Fibroblast of skin of right biceps (primary cell): ENCODE results near the gene HOMER3.
"Not testable (repeated sequence)": the region's sequence is repeated elsewhere in the genome, so short reads cannot be mapped to it uniquely, and the experiment has no call there.

ENCODE experiments used
- DNase-seq: peaks from one replicate; pipeline ENCODE4 v3.0.0-alpha.2; 2013

Gene HOMER3

GRCh38 chr19:18922228-18922985, 18.6 kb downstream of the HOMER3 start:
- DNase-seq, result no peak

GRCh38 chr19:18921593-18921992, 19.4 kb downstream of the HOMER3 start:
- DNase-seq, result no peak

GRCh38 chr19:18920400-18920799, 20.6 kb downstream of the HOMER3 start:
- DNase-seq, result no peak

GRCh38 chr19:18919900-18920214, 21.2 kb downstream of the HOMER3 start:
- DNase-seq, result no peak

GRCh38 chr19:18919086-18919899, 21.7 kb downstream of the HOMER3 start, which contains the start of the genes COPE and DDX49:
Gene COPE (minus strand): TSS chr19:18919387. CDS start chr19:18919348, 39 bp downstream.
Gene DDX49 (plus strand): TSS chr19:18919715. CDS start chr19:18919742, 27 bp downstream.
- DNase-seq, result peak; percentile 100

GRCh38 chr19:18917593-18917992, 23.4 kb downstream of the HOMER3 start:
- DNase-seq, result not testable (repeated sequence)

- DNase-seq, result peak; percentile 21
Measured at GRCh38 chr19:18915639-18916038, 25.4 kb downstream of the HOMER3 start.

- no peak for DNase-seq
Measured at GRCh38 chr19:18913466-18913865, 27.6 kb downstream of the HOMER3 start.

GRCh38 chr19:18912933-18913332, 28.1 kb downstream of the HOMER3 start:
- DNase-seq, result no peak

- no peak for DNase-seq
Measured at GRCh38 chr19:18910801-18911436, 30.1 kb downstream of the HOMER3 start.

GRCh38 chr19:18910010-18910409, 31.0 kb downstream of the HOMER3 start:
- no peak for DNase-seq

- DNase-seq, result no peak
Measured at GRCh38 chr19:18908917-18909619, 31.9 kb downstream of the HOMER3 start.

GRCh38 chr19:18906605-18907519, 34.2 kb downstream of the HOMER3 start:
- no peak for DNase-seq

- DNase-seq, result no peak
Measured at GRCh38 chr19:18905513-18906236, 35.3 kb downstream of the HOMER3 start.

- no peak for DNase-seq
Measured at GRCh38 chr19:18905058-18905456, 36.0 kb downstream of the HOMER3 start.

- DNase-seq, result no peak
Measured at GRCh38 chr19:18904334-18905057, 36.5 kb downstream of the HOMER3 start.

GRCh38 chr19:18903156-18904037, 37.6 kb downstream of the HOMER3 start:
- DNase-seq, result no peak

GRCh38 chr19:18902519-18902918, 38.5 kb downstream of the HOMER3 start:
- not testable (repeated sequence) for DNase-seq

- DNase-seq, result no peak
Measured at GRCh38 chr19:18901491-18901890, 39.5 kb downstream of the HOMER3 start.
